Measurements from ENCODE around the gene M1AP.

M1AP gene

DNA sequence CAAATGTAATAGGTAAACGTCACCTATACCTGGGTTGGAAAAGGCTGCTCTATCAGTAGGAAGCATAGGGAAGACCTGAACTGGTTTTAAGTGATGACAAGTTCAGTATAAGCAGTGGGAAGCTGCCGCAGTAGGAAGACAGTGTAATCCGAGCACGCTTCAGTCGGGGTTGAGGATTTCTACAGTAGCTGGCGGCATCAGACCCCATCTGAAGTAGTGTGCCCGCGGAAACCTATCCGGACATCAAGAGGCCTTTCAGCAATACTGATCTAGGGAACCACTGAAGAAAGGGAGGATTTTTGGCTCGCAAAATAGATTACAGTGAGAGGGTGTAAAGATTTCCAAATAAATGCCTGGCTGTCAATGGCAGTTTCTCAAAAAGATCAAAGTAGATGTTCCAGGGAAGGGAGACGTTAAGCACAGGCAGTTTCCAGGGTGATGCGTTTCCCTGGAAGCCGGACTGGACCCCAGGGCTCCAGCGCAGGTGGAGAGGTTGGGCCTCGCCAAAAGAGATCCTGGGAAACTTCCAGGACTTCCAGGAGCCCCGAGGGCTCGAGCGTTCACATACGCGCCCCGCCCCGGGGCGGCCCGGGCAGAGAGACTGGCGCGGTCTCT lies 99.7 kb downstream of the M1AP start:
- DNase-seq (ENCODE audit: low read depth), result no peak
- TF ChIP-seq CTCF (conservative IDR thresholded peaks at IDR 0.05; ENCODE audit: control insufficient read depth, insufficient read depth, low read depth, low read length), result no peak
- peak overlapping the region; percentile 48 for H3K4me3 ChIP-seq (ENCODE audit: control insufficient read depth, low read depth, low read length)

DNA sequence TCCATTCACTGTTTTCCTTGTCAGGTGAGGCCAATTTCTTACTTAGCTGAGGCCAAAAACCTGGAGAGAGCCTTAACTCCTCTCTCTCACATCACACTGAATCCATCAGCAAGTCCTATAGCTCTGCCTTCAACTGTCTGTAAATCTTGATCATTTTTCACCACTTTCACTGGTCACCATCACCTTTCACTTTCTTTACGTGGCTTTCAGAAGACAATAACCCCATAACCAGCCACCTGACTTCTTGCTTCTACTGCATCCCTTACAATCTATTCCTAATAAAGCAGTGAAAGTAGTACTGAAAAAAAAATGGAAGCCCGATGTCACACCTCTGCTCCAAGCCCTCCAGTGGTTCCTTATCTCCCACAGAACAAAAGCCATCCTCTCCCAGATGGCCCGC lies 102.1 kb downstream of the M1AP start:
- no peak for TF ChIP-seq CTCF (conservative IDR thresholded peaks at IDR 0.05; ENCODE audit: control insufficient read depth, insufficient read depth, low read depth, low read length)
- DNase-seq (ENCODE audit: low read depth), result no peak
- H3K4me3 ChIP-seq (ENCODE audit: control insufficient read depth, low read depth, low read length), result no peak overlapping the region

DNA sequence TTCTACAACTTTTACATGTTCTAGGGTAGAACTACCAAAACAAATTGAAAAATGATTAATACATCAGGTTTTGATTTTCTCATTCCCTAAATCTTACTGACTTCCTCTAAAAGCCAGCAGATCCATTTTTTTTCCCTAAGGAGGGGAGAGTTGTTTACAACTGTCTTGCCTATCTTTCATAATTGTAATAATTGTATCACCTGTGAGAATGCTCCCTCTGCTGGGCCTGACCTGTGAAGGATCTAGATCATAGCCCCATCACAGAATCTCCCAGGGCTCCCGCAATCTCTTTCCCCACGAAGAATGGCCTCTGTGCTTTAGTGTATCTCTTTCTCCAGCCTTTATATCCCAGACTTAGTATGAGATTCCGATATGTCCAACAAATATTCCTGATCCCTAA lies 103.5 kb downstream of the M1AP start:
- peak; percentile 10 for TF ChIP-seq CTCF (conservative IDR thresholded peaks at IDR 0.05; ENCODE audit: control insufficient read depth, insufficient read depth, low read depth, low read length)
- no peak overlapping the region for H3K4me3 ChIP-seq (ENCODE audit: control insufficient read depth, low read depth, low read length)
- DNase-seq (ENCODE audit: low read depth), result no peak

- no peak for TF ChIP-seq CTCF (conservative IDR thresholded peaks at IDR 0.05; ENCODE audit: control insufficient read depth, insufficient read depth, low read depth, low read length)
These were observed 105.2 kb downstream of the M1AP start for GRCh38 chr2:74542978-74543377.

DNA sequence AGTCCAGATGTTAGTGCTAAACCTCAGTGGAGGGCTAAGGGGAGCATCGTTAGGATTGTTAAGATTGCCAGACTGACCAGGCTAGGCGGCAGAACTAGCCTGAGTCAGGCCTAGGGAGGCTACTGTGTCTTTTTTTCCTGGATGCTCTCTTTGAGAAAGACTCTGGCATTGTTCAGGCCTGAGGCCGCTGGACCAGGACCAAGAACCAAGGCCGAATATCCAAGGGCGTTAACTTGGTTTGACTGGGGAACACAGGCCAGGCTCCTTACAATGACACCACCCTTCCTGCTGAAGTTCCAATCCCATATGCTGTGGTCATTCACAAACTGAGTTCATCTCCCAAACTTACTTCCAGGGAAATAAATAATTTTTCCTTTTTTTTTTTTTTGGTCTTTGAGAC lies 107.8 kb downstream of the M1AP start:
- no peak overlapping the region for H3K4me3 ChIP-seq (ENCODE audit: control insufficient read depth, low read depth, low read length)
- DNase-seq (ENCODE audit: low read depth), result peak; percentile 49
- no peak for TF ChIP-seq CTCF (conservative IDR thresholded peaks at IDR 0.05; ENCODE audit: control insufficient read depth, insufficient read depth, low read depth, low read length)

More at GRCh38 chr2:74542978-74543377, 105.2 kb downstream of the M1AP start:
- no peak overlapping the region for H3K4me3 ChIP-seq (ENCODE audit: control insufficient read depth, low read depth, low read length)
- DNase-seq (ENCODE audit: low read depth), result peak; percentile 22

- TF ChIP-seq CTCF (conservative IDR thresholded peaks at IDR 0.05; ENCODE audit: control insufficient read depth, insufficient read depth, low read depth, low read length), result no peak
- no peak overlapping the region for H3K4me3 ChIP-seq (ENCODE audit: control insufficient read depth, low read depth, low read length)
- DNase-seq (ENCODE audit: low read depth), result no peak
These were observed 109.2 kb downstream of the M1AP start for GRCh38 chr2:74538881-74539339.

DNA sequence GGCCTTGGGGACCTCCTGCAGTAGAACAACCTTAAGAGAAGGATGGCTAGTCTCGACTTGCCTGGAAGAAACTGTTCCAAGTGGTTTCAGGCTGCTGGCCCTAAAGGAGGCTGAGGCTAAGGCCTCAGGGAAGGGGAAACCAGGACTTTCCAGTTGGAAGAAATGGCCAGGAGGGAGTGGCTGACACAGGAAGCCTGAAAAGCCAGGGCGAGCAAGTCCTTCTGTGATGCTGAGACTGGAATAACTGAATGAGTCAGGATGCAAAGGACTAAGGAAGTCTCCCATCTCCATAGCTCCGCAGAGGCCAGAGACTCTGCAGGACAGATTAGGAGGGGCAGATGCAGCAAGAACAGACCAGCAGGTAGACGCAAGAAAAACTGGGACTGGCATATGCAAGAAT lies 111.0 kb downstream of the M1AP start:
- H3K4me3 ChIP-seq (ENCODE audit: control insufficient read depth, low read depth, low read length), result no peak overlapping the region
- DNase-seq (ENCODE audit: low read depth), result no peak
- no peak for TF ChIP-seq CTCF (conservative IDR thresholded peaks at IDR 0.05; ENCODE audit: control insufficient read depth, insufficient read depth, low read depth, low read length)
